ENCODE measurements around the gene HHATL.

Gene HHATL

GRCh38 chr3:42689421-42690014 is 13.1 kb downstream of the HHATL start:
- H3K27ac ChIP-seq: no peak overlapping the region
- TF ChIP-seq, protein P1, sequence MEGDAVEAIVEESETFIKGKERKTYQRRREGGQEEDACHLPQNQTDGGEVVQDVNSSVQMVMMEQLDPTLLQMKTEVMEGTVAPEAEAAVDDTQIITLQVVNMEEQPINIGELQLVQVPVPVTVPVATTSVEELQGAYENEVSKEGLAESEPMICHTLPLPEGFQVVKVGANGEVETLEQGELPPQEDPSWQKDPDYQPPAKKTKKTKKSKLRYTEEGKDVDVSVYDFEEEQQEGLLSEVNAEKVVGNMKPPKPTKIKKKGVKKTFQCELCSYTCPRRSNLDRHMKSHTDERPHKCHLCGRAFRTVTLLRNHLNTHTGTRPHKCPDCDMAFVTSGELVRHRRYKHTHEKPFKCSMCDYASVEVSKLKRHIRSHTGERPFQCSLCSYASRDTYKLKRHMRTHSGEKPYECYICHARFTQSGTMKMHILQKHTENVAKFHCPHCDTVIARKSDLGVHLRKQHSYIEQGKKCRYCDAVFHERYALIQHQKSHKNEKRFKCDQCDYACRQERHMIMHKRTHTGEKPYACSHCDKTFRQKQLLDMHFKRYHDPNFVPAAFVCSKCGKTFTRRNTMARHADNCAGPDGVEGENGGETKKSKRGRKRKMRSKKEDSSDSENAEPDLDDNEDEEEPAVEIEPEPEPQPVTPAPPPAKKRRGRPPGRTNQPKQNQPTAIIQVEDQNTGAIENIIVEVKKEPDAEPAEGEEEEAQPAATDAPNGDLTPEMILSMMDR (conservative IDR thresholded peaks at IDR 0.05): no peak

- no peak overlapping the region for H3K27ac ChIP-seq
- TF ChIP-seq, protein P1 (conservative IDR thresholded peaks at IDR 0.05): no peak
These were observed 13.8 kb downstream of the HHATL start for GRCh38 chr3:42688487-42689420.

DNA sequence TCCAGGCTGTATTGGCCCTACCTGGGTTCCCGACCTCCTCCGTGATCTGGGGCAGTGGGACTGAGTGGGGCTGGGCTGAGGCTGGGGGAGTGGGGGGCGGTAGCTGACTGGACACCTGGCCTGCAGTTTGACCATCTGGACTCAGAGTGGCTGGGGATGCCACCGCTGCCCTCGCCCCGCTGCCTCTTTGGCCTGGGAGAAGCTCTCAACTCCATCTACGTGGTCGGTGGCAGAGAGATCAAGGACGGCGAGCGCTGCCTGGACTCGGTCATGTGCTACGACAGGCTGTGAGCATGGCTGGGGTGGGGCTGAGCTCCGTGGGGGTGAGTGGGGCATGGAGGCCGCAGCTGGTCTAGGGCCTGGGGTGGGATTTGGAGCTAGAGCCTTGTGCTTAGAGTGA is 14.6 kb downstream of the HHATL start:
- no peak overlapping the region for H3K27ac ChIP-seq
- TF ChIP-seq, protein P1 (conservative IDR thresholded peaks at IDR 0.05): no peak

DNA sequence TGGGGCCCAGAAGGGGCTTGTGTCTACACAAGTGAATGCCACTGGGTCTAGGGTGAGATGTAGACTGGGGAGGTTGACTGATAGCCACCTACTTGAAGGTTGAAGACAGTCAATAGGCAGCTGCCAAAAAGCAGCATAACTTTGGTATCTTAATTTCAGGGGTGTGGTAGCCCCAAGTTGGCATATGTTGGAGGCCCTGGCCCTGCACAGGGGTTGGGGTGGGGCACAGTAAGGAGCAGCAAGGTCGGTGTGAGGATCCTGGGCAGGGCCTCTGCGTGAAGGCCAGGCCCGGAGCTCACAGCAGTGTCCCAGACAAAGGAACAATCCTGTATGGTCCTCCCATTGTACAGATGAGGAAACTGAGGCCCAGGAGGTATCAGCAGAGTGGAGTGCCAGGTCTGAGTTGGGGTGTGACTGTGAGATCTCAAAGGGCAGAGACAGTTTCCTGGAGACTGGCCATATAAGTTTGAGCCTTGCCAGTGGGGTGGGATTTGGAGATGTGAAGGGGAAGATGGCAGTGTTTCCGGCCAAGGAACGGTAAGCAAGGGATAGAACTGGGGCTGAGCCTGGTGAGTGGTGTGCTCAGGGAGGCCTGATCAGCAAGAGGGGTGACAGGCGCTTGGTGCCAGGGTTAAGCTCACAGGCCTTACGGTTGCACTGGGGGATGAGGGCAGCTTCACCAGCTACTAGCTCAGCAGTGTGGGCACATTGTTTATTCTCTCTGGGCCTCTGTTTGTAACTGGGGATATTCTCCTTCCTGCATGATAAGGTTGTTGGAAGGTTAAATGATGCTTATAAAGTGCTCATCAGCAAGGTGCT is 15.6 kb downstream of the HHATL start:
- TF ChIP-seq, protein P1 (conservative IDR thresholded peaks at IDR 0.05): no peak
- no peak overlapping the region for H3K27ac ChIP-seq

GRCh38 chr3:42685891-42686820 is 16.4 kb downstream of the HHATL start:
- H3K27ac ChIP-seq: no peak overlapping the region
- TF ChIP-seq, protein P1 (conservative IDR thresholded peaks at IDR 0.05): no peak

- H3K27ac ChIP-seq: no peak within 1 kb of the TSS
- TF ChIP-seq, protein P1 (conservative IDR thresholded peaks at IDR 0.05): no peak
These were observed 17.2 kb downstream of the HHATL start, which contains the start of gene KLHL40 for GRCh38 chr3:42685363-42685881. Gene KLHL40, plus strand, starts transcription at chr3:42685537. Its CDS starts 82 bp downstream, at chr3:42685619.
